NCI-H2171 (cell line): ENCODE results near the gene RALB.
"Not testable (repeated sequence)": the region's sequence is repeated elsewhere in the genome, so short reads cannot be mapped to it uniquely, and the experiment has no call there.

Source experiments
- DNase-seq: peaks from one replicate; lab custom pipeline; 2025; lab: John Stamatoyannopoulos, UW

RALB gene

DNA sequence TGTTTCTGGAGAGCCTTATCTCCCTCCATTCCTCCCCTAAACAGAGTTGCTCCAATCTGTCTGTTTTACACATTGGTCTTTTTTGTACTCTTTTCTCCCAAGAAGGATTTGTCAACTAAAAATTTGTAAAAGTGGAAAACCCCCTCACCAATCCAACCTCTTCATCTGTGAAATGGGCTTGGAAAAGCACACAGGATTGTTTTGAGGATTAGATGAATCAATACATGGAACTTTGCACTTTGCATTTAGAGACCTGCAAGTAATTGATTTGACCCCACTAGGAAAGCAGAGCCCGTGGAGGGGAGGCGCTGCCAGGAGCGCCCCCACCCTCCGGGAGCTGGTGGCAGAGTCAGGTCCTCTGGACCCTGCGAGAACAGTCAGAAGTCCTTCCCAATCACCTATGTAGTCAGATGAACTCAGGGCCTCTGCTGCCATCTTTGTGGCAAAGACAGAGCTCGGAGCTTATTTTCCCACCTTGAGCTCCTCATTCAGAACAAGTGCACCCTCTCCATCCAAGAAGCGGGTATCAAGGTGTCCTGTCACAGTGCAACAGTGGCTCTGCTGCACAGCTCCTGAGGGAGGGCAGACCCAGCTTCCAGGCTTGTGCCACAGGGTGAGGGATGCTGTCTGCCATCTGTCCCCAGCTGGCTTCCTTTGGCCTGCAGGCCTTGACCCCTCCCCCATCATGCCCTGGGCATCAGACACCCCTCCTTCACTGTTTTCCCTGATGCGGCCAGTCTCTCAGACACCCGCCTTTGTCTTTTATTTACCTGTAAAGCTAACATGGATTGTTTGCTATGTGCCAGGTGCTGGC lies 27.7 kb upstream of the RALB start:
- DNase-seq = no peak

DNA sequence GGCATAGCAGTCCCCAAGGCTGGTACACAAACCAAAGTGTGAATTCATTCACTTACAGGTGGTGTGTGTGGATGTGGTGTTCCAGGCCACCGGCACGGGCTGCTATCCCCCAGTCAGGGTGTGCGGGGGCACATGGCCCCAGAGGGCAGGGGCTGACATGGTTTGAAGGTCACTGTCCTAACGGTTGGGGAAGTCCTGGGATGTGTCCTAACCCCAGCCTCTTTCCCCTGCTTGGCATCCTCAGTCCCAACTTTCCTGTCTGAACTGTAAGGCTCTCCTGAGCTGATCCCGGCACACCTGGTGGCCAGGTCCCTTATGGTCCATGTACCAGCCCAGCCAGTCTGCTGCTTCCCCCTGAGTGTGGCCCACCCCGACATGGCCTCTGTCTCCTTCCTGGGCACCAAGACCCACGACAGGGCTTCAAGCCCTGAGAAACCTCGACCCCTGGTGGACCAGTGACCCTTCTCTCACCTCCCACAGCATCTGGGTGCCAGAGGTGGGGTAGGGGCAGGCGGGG lies 27.0 kb upstream of the RALB start:
- DNase-seq = no peak

DNA sequence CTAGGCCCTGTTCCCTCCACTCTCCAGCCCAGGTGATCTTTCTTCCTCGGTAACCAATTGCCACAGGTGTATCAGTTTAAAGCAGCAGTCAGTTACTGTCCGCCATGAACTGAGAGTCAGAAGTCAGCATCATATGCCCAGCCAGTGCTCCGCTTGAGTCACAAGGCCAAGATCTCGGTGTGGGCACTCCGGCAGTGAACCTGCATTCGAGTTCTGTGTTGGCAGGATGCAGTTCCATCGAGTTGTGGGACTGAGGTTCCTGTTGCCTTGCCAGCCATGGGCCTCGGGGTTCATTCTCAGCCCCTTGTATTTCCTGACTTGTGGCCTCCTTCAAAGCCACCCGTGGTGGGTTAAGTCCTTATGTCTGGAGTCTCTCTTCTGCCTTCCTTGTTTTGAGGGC lies 26.3 kb upstream of the RALB start:
- no peak for DNase-seq

DNA sequence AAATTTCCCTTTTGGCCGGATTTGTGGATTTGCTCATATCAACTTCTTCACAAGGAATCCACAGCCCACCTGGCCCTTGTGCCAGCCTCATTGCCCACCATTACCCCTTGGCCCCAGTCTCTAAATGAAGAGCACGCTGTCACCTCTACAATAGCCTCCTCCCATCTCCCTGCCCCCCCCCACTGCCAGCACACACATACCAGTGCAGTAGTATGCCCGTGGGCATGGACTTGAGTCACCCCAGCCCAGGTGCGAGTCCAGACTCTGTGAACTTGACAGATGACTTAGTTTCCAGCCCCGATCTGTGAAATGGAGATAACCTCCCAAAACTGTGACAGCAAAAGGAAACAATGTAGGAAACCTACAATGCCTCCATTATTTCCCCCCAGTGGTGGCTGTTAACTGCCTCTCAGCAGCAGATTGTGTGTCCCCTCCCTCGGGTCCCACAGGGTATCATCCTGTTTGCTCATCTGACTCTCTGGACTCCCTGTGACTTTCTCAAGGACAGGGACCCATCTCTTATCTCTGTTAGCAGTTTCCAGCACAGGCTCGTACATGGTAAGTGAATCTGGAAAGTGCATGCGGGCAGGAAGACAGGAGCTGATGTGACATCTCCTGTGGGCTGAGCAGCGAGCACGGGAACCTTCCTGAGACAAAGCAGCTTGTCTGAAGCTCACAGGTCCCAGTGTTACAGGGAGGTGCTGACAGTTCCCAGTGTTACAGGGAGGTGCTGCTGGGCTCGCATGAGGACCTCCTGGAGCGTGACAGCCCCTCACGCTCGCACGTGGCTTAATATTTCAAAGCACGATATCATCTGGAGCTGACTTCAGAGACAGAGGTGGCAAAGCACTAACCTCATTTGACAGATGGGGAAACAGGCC lies 25.3 kb upstream of the RALB start:
- no peak for DNase-seq

DNA sequence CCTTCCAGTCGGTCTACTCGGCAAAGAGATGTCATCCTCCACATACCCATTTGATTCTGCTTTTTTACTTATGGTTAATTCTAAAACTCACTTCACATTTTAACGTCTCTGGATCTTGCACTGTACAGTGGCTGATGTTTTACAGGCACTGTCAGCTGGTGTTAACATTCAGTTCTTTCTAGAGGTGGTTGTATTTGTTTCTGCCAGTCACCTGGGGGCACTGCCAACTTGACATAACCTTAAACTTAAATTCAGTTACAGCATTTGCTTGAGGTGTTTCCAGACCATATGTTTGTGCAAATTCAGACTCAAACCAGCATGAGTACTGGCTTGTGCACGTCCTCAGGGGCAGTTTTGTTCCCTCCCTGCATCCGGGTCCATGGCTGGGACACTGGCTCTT lies 24.1 kb upstream of the RALB start:
- no peak for DNase-seq

DNA sequence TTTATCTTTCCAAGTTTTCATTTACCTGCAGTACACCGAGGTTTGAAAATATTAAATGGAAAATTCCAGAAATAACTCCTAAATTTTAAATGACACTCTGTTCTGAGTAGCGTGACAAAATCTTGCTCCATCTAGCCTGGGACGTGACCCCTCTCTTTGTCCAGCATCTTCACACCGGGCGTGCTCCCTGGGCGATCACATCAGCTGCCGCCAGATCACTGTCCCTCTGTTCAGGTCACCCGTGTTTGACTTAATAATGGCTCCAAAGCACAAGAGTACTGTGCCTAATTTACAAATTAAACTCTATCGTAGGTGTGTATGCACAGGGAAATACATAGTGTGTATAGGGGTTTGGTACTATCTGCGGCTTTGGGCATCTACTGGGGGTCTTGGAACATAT lies 23.3 kb upstream of the RALB start:
- no peak for DNase-seq

DNA sequence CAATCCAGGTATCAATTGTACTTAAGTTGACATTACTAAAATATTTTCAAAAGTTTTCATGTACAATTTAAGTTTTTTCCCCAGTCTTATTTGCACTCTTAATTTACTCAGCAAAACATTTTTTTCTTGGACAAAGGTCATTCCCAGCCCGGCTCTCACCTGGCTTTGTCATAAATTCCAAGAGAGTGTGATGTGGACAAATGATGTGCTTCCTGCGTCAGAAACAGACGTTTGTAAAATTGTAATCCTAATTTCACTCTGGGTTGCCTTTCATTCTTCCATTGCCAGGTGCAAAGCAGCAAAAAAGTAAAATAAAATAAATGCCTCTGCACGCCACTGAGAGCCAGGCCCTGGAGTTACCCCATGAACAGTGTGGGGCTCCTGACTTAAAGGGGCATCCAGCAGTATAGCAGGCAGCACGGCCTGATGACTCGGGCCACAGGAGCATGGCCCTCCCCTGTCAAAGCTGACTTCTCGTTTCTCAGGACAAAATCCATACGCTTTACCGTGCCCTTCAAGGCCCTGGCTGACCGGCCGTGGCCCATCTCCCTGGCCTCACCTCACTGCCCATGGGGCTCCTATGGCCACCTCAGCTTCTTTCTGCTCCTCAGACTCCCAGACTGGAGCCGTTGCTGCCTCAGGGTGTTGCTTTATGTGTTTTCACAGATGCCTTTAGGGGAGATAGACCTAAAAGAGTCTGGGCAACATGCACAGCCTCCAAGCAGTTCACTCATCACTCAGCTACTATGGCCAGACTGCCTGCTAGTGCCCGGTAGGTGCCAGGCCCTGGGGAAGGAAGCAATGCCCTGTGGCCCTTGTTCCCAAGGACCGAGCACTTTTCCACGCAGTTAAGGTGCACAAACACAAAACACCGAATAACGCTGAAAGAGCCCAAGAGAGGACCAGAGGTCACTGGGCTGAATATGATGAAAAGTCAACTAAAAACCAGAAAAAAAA lies 21.9 kb upstream of the RALB start:
- no peak for DNase-seq

DNA sequence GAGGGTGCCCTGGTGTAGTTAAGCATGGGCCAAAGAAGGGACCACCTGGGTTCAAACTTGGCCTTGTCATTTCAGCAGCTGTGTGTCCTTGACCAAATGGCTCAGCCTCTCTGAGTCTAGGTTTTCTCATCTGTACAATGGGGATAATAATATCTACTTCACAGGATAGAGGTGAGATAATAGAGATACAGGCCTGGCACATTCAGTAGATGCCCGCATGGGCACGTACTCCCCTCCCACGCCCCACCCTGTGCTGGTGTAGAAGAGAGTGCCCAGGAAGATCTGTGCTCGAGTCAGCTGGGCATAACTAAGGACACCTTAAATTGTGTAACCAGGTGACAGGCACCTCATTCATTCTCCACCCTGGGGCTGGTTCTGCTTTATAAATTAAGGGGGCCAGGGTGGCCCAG lies 21.1 kb upstream of the RALB start:
- DNase-seq = no peak

DNA sequence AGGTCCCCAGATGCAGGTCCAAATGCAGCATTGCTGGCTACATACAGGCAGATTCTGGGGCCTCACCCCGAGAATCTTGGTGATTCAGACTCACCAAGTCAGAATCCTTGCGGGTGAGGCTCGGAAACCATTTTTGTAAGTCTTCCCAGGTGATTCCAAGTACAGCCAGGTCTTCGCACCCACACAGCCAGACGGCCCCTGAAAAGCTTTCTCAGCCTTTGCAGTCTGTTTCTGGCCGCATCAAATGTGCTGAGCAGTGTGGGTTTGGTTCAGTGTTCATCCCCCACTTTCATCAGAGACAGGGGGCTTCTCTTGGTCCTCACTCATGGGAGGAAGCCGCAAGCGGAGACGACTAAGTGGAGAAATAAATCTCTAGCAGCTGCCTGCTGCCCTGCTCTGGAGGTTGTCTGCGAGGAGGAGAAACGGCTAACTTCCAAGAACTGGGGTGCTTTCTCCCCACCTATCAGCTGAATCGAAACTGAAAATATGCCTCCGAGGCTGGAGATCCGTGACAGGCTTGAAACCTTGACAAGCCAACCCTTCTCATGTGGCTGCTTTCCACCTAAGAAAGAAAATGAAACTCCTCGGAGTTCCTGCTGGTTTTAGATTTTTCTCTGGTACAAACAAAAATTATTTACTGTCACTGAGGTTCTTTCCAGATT lies 20.5 kb upstream of the RALB start:
- DNase-seq = no peak

DNA sequence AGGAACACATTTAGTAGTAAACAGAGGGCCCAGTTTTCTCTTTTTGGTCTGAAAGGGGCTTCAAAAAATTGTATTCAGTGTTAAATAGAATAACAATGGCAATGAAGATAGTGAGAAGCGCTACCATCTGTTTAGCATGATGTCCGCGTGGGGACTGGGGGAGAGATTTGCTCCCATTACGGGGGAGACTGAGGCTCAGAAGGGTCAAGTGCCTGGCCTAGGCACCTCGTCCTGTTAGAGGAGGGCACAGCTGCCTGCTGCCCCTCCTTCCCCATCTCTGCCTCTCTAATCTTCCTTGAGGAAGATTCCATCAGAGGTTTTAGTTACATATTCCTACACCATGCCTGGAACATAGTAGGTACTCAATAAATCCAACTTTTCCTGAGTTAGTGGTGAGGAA lies 19.4 kb upstream of the RALB start:
- no peak for DNase-seq

DNA sequence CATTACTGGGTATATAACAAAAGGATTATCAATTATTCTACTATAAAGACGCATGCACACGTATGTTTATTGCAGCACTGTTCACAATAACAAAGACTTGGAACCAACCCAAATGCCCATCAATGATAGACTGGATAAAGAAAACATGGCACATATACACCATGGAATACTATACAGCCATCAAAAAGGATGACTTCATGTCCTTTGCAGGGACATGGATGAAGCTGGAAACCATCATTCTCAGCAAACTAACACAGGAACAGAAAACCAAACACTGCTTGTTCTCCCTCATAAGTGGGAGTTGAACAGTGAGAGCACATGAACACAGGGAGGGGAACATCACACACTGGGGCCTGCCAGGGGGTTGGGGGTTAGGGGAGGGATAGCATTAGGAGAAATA lies 17.5 kb upstream of the RALB start:
- DNase-seq = not testable (repeated sequence)

DNA sequence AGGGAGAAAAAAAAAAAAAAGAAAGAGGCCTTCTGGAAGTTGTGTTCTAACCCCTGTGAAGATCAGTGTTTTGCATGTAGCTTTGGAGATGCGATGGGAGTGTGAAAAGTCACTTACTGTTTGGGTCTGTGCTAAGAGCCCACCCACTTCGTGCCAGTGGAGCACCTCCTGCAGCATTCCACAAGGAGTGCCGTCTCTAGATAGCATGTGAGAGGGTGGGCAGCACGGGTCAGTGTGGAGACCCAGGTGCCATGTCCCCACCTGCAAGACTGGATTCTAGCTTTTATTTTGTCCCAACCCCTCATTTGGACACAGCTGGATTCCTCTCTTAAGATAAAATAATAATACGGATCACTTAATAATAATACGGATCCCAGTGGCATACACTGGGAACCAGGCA lies 17.0 kb upstream of the RALB start:
- DNase-seq = no peak

DNA sequence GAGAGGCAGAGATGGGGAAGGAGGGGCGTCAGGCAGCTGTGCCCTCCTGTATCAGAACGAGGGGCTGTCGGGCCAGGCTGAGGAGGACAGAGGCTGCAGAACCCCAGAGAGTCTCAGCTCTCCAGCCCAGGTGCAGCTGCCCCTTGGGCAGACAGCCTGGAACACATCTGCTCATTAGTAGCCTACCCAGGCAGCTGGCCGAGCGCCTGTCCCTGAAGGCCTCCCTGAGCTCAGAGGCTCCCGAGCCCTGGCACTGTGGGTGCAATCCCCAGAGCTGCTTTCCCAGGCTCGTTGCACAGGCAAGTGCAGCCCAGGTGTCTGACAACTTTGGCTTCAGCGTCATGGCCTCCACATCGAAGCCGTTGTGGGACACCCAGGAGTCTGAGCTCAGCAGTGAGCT lies 16.3 kb upstream of the RALB start:
- no peak for DNase-seq

DNA sequence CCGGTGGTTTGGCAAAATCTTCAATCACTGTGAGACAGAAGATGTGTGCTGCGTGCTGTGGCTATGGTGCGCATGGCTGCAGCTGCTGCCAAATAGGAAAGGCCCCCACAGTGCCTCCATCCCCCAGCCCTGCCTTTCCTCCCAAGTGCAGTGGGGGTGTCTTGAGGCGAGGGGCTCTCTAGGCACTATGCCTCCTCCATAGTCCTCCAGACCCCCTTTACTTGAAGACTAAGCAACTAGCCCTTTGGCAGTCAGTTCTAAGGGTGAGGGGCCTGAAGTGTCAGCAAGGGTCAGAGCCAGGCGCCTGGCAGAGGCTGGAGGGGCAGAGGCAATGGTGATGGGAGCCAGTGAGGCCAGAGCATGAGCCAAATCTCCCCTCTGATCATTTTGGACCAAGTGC lies 15.9 kb upstream of the RALB start:
- DNase-seq = no peak

DNA sequence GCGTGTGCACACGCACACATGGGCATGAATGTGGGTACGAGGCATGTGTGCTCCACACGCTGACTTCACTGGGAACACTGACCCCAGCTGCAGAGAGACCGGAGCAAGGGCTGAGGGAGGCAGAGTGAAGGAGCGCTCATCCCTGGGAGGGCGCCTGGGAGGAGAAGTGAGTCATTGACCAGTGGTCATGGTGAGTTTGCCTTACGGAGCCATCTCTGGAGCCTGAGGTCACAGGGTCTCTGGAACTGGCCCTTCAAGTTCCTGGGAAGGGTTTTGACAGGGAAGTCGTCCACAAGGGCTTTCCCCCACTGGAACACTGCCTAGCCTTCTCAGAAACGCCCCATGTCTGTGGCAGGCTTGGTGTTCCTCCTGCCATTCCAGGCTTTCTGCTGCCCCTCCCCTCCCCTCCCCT lies 15.2 kb upstream of the RALB start:
- DNase-seq = no peak

DNA sequence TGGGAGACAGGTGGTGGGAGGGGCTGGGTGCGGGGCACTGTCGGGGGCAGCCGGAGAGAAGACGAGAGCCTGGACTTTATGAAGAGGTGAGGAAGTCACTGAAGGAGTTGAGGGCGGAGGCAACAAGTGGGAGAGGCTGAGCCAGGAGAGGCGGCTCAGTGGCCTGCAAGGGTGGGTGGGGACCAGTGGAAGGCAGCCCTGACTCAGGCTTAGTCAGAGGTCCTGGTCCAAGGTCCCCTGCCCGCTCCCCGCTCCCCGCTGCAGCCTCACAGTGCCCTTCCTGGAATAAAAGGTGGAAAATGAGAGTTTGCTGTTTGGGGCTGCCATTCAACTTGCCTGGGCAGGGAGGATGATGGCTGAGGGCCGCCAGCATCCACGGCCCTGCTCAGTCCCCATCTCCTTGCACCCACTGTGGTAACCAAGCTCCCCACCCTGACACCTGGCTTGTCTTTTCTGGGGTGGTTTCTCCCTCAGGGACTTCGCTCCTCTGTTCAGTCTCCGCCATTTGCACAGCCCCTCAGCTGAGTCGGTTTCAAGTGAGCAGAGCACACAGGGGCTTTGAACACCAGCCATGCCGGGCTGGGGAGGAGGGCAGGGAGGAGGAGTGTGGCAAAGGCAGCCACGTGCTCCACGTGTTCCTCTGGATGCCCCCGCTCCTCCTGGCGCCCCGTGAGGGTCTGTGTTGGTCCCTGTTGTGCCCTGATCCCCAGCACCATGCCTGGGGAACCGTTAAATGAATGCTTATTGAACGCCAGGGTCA lies 13.7 kb upstream of the RALB start:
- no peak for DNase-seq

DNA sequence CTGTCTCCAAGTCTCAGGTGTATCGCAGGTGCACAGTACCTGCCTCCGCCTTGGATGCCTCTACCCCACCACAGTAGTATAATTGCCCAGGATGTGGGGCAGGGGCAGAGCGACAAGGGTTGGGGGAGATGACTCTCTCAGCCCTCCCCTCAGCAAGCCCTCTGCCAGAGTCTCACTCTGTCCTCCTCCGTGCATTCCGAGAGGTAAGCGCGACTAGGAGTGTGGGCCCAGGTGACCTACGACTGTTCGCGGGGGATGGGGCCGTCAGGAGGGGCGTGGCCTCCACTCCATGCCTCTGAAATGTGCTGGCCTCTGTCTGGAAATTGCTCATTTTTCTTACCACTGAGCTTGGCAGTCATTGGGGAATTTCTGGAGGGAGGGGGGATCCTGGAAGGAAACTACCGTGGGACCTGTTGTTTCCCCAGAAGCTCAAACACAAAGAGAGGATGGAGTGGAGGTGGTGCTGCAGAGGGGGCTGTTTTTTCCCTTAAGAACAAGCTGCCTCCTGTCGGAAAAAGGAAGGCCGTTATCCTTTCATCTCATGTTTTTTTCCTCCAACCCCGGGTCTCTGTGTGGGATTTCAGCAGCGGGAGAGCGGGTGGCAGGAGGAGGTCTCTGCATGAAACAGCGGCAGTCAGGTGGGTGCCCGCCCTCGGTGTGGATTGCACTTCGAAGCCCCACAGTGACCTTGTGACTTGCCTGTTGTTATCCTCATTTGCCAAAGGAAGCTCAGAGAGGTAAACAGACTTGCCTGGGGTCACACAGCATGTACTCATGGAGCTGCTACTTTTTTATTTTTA lies 13.0 kb upstream of the RALB start:
- no peak for DNase-seq

DNA sequence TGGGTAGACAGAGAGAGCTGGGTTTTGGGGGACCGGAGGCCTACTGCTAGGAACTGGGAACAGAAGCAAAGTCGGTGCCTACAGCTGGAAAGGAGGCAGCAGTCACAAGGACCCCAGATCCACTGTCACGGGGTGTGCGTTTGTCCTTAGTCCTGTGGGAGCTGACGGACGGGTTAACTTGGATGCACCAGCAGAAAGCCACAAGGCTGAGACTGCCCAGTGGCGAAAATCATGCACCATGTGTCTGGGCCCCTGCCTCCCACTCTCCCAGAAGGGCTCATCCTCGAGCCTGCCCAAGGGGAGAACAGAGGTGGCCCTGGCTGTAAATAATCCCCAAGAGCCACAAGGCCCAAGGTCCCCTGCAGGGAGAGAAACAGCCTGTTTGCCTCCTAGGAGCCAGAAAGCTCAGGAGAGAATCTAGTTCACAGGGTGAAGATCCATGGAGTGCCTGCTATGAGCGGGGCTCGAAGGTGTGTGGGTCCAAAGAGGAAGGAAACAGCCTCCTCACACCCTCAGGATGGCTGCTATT lies 11.7 kb upstream of the RALB start:
- DNase-seq = no peak

DNA sequence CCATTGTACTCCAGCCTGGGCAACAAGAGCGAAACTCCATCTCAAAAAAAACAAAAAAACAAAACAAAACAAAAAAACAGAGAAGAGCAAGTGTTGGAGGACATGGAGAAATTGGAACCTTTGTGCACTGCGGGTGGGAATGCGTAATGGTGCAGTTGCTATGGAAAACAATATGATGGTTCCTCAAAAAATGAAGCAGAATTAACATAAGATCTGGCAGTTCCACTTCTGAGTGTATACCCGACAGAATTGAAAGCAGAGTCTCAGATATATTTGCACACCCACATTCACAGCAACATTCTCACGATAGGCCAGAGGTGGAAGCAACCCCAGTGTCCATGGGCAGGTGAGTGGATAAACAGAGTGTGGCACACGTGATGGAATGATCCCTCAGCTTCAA lies 11.0 kb upstream of the RALB start:
- no peak for DNase-seq

DNA sequence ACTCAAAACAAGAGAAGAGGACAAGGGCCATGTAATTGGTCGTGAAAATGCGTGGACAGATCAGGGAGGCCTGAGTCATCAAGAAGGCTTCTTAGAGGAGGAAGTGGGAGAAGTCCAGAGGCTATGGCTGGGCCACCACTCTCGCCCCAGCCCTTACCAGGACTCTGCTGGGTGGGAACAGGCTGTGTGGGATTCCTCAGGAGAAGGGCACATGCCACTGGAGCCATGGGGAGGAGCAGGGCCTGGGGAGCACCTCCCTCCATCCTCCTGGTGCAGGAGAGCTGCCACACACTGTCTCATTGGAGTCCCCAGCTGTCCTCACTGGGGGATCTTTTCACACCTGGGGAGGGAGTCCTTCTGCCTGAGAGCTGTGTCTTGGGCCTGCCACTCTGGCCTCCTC lies 9.4 kb upstream of the RALB start:
- no peak for DNase-seq
